Calu3 (cell line): ENCODE data around the gene RBFOX1. TPM values are rescaled to one million over a fixed set of nuclear protein-coding genes. Genes with fewer than 3 reads are reported as not detected.

Source experiments
- BruUV-seq: library from RNA; stranded (reverse); fragments of 400-500 nt; replicated peaks from 2 replicates; lab custom pipeline; 2021; lab: Mats Ljungman, UMichigan
- CTCF ChIA-PET: fragments of 300-600 bp; sonication (Branson Sonifier 250); formaldehyde crosslinking; loops from one replicate; lab custom pipeline; 2022; ENCODE audit warnings: antibody characterized with exemption; lab: Charles Lee
- DNase-seq: peaks from one replicate; pipeline ENCODE4 v3.0.0; 2022
- H3K27ac Mint-ChIP-seq: one replicate; pipeline ENCODE4 v1.8.0; 2022; ENCODE audit warnings: mixed read lengths; ENCODE audit not compliant: unreplicated experiment
- H3K27me3 Mint-ChIP-seq: one replicate; pipeline ENCODE4 v1.8.0; 2022; ENCODE audit warnings: mixed read lengths; ENCODE audit not compliant: unreplicated experiment
- H3K36me3 Mint-ChIP-seq: one replicate; pipeline ENCODE4 v1.8.0; 2022; ENCODE audit warnings: mild to moderate bottlenecking, moderate library complexity, mixed read lengths; ENCODE audit not compliant: insufficient read depth, unreplicated experiment
- H3K4me1 Mint-ChIP-seq: one replicate; pipeline ENCODE4 v1.8.0; 2022; ENCODE audit warnings: mild to moderate bottlenecking, low read depth, mixed read lengths; ENCODE audit not compliant: unreplicated experiment
- H3K4me3 Mint-ChIP-seq: one replicate; pipeline ENCODE4 v1.8.0; 2022; ENCODE audit warnings: mild to moderate bottlenecking, low read depth, moderate library complexity, mixed read lengths; ENCODE audit not compliant: unreplicated experiment
- H3K9me3 Mint-ChIP-seq: one replicate; pipeline ENCODE4 v1.8.0; 2022; ENCODE audit warnings: low read depth, mixed read lengths; ENCODE audit not compliant: unreplicated experiment
- CTCF ChIP-seq: fragments of 200-600 bp; IDR thresholded peaks from one replicate; pipeline ENCODE4 v1.8.0; 2022; ENCODE audit warnings: antibody characterized with exemption; ENCODE audit not compliant: unreplicated experiment
- intact Hi-C: fragments of 100-400 bp; cut with micrococcal nuclease; formaldehyde crosslinking; loops from one replicate; pipeline ENCODE4 v1.10.0; 2022; ENCODE audit not compliant: unreplicated experiment
- total RNA-seq: library from RNA; stranded (reverse); gene quantifications from 2 replicates; pipeline ENCODE4 v1.2.3, GENCODE V29; 2022

RBFOX1 gene
- total RNA-seq, 1 experiment from 2014 or later, result not detected

GRCh38 chr16:7350806-7351205 is 18.2 kb downstream of the RBFOX1 start:
- BruUV-seq, result no TSS peak
- no peaks in the 10 kb centered on the region for H3K27me3 Mint-ChIP-seq
- H3K36me3 Mint-ChIP-seq, result no peaks in the 10 kb centered on the region
- peaks cover 16% of the 10 kb centered on the region for H3K9me3 Mint-ChIP-seq
- CTCF ChIA-PET, result no interaction called here
- no peaks in the 10 kb centered on the region for H3K4me1 Mint-ChIP-seq
- TF ChIP-seq CTCF, result no peak
- no peak overlapping the region for H3K4me3 Mint-ChIP-seq
- intact Hi-C loops, result no loop called here
- H3K27ac Mint-ChIP-seq, result no peak overlapping the region
- DNase-seq, result no peak

GRCh38 chr16:7351610-7352510 is 19.2 kb downstream of the RBFOX1 start:
- H3K27ac Mint-ChIP-seq, result no peak overlapping the region
- BruUV-seq, result no TSS peak
- intact Hi-C loops, result no loop called here
- no peaks in the 10 kb centered on the region for H3K36me3 Mint-ChIP-seq
- DNase-seq, result no peak
- peaks cover 17% of the 10 kb centered on the region for H3K9me3 Mint-ChIP-seq
- H3K4me3 Mint-ChIP-seq, result no peak overlapping the region
- CTCF ChIA-PET, result interaction anchor here (0.6 kb wide), 1 partner anchor 163 kb away, joined by 3 read pairs; no protein-coding TSS in a partner anchor
- H3K27me3 Mint-ChIP-seq, result no peaks in the 10 kb centered on the region
- TF ChIP-seq CTCF, result no peak
- no peaks in the 10 kb centered on the region for H3K4me1 Mint-ChIP-seq

GRCh38 chr16:7355758-7356157 is 23.1 kb downstream of the RBFOX1 start:
- Mint-ChIP-seq H3K4me3 (no peak overlapping the region), H3K9me3 (peaks cover 10% of the 10 kb centered on the region), H3K27me3 (no peaks in the 10 kb centered on the region), H3K36me3 (no peaks in the 10 kb centered on the region), H3K4me1 (no peaks in the 10 kb centered on the region), H3K27ac (no peak overlapping the region)
- CTCF ChIA-PET, result no interaction called here
- BruUV-seq, result no TSS peak
- no peak for TF ChIP-seq CTCF
- no peak for DNase-seq
- intact Hi-C loops, result no loop called here

- H3K36me3 Mint-ChIP-seq, result no peaks in the 10 kb centered on the region
- no peaks in the 10 kb centered on the region for H3K27me3 Mint-ChIP-seq
- CTCF ChIA-PET, result no interaction called here
- TF ChIP-seq CTCF, result no peak
- no peak for DNase-seq
- H3K27ac Mint-ChIP-seq, result no peak overlapping the region
- no TSS peak for BruUV-seq
- intact Hi-C loops, result no loop called here
- no peaks in the 10 kb centered on the region for H3K4me1 Mint-ChIP-seq
- peaks cover 2% of the 10 kb centered on the region for H3K9me3 Mint-ChIP-seq
- H3K4me3 Mint-ChIP-seq, result no peak overlapping the region
Measured at GRCh38 chr16:7361416-7362129, 28.9 kb downstream of the RBFOX1 start.
